Kidney glomerular epithelial cell (primary cell): Measurements from ENCODE around the gene ANKS6.

Experiments
- DNase-seq: peaks from one replicate; lab custom pipeline; 2025; lab: John Stamatoyannopoulos, UW

The ANKS6 gene

GRCh38 chr9:98736226-98736625, 60.1 kb downstream of the ANKS6 start:
- no peak for DNase-seq

GRCh38 chr9:98732801-98733200, 63.6 kb downstream of the ANKS6 start:
- no peak for DNase-seq

DNA sequence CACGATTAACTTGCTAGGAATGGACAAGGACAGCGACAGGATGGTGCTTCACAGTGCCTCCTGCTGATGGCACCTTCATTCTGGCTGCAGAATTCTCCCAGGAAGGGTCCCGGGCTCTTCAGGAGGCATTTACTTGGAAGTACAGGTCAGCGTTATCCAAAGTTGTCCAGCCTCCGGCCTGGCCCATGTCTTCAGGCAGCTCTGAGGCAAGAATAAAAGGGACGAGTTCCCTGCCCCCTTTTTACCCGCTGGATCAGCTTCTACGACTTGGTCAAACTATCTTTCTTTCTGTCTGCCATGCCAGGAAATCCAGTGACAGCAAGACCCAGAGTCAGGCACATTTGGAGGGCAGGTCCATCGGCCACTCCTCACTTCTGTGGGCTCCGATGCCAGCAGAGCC, 64.3 kb downstream of the ANKS6 start:
- no peak for DNase-seq

DNA sequence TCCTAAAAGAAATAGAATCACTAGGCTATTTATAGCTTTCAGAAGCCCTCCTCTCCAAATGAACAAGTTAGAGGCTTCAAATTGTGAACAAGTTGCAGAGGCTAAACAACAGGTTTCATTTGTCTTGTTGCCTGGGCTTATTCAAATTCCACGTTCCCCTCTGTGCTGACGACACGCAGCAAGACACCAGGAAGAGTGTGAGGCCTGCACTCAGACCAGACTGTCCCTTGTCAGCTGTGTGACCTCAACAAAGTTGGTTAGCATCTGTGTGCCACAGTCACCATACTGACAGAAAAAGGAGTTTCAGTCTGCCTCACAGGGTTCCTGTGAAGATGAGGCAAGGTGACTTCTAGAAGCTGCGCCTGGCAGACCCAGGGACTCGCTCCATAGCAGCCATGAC, 65.5 kb downstream of the ANKS6 start:
- no peak for DNase-seq

GRCh38 chr9:98728500-98728899, 67.9 kb downstream of the ANKS6 start:
- no peak for DNase-seq

GRCh38 chr9:98727428-98727827, 68.9 kb downstream of the ANKS6 start:
- no peak for DNase-seq

DNA sequence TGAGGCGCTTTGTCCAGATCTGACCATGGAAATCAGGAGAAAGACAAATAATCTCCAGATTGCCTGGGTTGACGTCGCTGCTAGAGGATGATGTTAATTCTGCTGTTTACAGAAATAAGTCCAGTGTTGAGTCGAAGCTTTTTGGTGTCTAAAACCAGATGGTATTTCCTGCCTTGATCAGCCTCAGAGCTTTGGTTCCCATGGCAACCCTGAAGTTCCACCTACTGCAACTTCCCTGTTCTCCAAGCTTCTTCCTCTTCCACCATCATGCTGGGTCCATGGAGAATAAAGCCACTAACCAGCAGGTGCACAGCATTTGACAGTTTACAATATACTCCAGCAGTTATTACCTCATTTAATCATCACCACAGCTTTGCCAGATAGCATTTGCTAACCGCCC, 69.6 kb downstream of the ANKS6 start:
- DNase-seq, result no peak

DNA sequence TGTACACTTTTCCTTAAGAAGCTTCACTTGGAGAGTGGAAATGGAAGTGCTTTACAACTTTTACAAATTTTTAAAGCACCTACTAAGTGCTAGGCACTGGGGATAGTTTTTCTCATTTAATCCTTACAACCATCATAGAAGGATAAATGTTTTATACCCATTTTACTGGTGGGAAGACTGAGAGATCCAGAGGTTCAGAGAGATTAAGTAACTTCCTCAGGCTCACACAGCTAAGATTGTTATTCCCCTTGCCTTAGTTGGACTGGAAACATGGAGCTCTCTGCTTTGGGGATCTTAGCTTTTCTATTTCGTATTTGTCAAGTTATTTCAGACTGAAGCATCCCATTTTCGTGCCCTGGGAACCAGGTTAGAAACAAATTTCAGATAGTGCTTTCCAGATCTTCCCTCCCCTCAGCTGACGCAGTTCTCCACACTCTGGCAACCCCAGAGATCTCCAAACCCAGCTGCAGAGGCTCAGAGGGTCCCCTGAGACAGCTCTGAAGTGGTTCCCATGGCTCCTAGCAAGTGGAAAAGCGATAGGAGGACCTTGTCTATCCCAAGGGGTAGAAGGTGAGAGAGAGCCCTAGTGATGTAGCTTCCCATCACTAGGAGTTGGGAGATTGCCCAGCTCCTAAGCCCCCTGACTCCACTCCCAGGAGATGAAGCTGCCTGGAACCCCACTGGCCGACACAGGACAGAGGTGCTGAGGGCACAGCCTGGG, 71.4 kb downstream of the ANKS6 start:
- no peak for DNase-seq

DNA sequence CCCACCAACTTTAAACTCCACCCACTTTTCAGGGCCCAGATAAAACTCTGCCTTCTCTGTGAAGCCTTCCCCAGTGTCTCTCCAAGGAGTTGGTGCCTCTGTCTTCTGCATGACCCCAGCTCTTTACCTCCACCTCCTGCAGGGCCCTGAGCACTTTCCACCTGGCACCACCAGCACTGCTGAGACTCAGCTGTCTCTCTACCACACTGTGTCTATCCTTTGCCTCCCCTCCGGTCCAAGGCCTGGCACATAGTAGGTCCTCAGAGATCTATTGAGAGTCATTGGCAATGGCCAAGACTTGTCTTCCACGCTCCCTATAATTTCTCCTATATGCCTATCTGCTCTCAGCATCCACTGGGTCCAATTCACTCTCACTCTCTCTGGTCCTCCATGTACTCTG, 74.7 kb downstream of the ANKS6 start:
- no peak for DNase-seq

GRCh38 chr9:98720402-98720801, 76.0 kb downstream of the ANKS6 start:
- DNase-seq, result no peak

DNA sequence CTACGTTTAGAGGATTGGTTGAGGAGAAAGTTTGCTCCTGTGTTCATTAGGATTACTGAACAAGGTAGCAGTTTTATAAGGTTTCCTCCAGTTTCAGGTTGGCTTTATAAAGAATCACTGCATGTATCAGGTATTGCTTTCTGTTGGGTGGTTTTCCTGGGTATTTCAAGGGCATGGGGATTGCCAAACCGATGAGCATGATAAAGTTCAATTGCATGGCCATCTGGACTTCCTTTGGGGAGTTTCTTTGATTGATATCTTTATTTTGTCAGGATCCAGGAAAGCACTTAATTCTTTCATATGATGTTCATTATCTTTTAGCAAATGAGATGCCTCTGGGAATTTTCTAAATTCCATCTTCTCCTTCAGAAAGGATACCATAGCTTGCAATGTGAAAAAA, 77.3 kb downstream of the ANKS6 start:
- no peak for DNase-seq

DNA sequence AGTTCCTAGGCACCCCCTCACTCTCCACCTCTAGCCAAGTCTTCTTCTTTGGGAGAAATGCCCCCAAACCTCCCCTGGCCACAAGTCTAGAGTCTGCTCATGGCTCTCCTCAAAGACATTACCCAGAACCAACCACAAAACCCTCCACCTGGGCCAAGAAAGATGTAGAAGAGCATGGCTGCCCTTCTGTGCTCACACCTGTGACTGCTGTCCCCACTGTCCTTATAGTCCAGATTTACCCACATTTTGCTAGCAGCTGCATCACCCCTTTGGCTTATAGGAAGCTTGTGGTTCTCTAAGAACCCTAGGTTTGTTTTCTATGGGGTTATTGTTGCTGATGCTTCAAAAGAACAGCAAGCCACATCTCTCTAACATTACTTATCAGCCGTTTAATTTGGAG, 81.5 kb downstream of the ANKS6 start:
- no peak for DNase-seq

- no peak for DNase-seq
Measured at GRCh38 chr9:98712987-98713386, 83.4 kb downstream of the ANKS6 start.

DNA sequence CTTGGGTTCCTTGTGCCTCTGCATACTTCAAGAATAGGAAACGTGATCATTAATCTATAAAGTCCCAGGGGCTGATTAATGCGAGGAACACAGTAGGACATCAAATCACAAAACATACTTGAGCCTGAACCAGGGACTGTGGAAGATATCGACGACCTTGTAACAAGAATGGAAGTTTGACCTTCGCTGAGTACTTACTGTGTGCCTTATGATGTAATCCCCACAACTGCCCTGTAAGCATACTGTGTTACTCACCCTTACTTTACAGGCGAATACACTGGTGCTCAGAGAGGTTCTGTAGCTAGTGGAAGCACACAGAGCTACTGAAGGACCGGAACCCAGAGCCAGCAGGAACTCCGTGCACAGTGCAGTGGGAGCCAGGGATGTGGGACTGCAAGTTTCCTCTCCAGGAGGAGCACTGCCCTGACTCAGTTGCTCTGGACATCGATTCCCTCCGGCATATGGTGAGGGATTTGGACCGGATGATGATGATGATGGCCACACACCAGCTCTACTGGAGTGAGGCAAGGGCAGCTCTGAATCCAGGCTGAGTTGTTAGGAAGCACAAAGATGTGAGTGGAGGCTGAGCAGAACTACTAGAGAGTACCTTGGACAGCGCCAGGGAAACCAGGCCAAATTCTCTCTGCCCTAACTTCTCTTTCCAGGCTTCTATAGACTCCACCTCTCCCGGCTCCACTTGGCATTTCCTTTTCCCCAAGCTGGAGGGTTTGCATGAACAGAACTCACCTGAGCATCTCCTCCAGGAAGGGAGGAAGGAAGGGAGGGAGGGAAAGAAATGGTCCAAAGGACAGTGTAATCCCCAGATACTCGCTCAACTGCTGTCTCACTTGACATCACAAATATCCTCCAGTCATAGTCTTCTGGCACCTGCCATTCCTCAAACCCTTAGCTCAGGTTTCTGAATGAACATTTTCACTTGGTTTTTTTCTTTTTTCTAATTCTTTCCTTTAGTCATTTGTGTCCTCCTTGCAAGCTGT, 86.1 kb downstream of the ANKS6 start:
- peak; percentile 1 for DNase-seq

- no peak for DNase-seq
Measured at GRCh38 chr9:98708933-98709911, 87.1 kb downstream of the ANKS6 start, which contains the start of gene GABBR2. Gene GABBR2, minus strand, starts transcription at chr9:98708935. Its CDS starts 198 bp downstream, at chr9:98708737.

GRCh38 chr9:98708103-98708932, 88.0 kb downstream of the ANKS6 start:
- no peak for DNase-seq

DNA sequence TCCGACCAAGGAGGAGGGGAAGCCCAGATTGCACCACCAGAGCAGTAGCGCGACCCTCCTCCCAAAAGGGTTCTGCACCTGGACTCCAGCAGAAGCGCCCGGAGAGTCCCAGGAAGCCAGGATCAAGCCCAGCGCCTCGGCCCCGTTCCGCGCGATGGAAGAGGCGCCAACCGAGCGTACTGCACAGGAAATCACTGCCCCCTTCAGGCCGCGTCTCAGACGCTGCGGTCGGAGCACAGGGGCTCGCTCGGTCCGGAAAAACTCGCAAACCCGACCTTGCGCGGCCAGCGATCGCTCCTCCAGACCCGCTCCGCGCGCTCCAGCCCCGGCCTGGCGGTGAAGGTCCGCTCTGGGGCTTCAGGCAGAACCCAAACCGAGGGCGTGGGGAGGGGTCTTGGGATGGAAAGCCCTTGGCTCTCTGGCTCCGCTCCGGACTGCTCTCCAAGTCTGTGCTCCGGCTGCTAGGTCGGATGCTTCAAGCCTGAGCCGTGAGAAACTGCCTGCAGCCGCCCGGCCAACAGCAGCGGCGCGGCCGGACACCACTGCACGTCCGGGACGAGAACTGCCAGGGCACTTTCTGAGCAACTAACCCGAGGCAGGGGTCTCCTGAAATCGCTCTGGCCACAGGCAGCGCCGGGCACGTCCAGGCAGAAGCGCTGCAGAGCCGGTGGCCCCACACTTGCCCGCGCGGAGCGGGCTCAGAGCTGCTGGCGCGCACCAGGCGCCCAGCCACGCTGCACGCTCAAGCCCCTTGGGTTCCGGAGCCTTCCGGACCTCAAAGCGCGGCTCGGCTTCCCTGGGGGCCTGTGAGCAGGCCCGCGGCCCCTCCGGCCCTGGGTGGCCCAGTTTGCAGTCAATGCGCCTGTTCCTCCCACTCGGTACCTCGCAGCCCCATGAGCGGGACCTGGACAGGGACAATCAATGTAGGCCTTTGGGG, 88.9 kb downstream of the ANKS6 start:
- DNase-seq, result peak; percentile 38

DNA sequence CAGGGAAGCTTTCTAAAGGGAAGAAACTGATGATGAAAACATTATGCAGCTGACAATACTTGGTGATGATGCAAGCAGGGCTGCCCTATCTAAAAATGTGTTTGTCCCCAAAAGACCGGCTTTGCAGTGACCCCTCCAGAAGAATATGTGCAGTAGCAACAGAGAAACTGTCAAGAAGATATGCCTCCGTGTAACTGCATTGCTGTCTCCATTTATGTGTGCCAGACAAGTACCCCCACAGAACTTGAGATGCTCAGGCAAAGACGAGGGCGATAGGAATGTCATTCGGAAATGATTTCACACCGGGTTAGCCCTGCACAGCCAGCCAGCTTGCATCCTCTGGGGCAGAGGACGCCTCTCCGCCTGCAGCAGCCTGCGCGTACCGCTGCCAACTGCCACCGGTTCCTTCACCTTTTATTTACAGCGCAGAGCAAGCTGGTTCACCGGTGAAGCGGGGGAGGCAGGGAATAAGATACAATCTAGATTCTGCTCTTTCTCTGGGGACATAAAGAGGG, 89.6 kb downstream of the ANKS6 start:
- DNase-seq, result no peak

- DNase-seq, result no peak
Measured at GRCh38 chr9:98702835-98703380, 93.4 kb downstream of the ANKS6 start.
